ENCODE data around the gene BMPR1B.

BMPR1B gene

GRCh38 chr4:95141361-95141760 lies 383.6 kb downstream of the BMPR1B start:
- H3K9me3 ChIP-seq (ENCODE audit: control insufficient read depth, insufficient read depth, low read depth, low read length) = no peaks in the 10 kb centered on the region
- CTCF ChIA-PET = no interaction called here
- no peak overlapping the region for H3K4me3 ChIP-seq (ENCODE audit: low read depth, low read length)
- TF ChIP-seq ZNF513 (tag by site-specific recombination; IDR thresholded peaks at IDR 0.05) (no peak), ZNF341 (tag by site-specific recombination; IDR thresholded peaks at IDR 0.05; ENCODE audit: low read depth) (no peak), ZNF596 (tag by site-specific recombination; IDR thresholded peaks at IDR 0.05) (no peak), BCL11B (tag by site-specific recombination; IDR thresholded peaks at IDR 0.05; ENCODE audit: low read depth) (no peak), PBX3 (CRISPR knock-in tag; IDR thresholded peaks at IDR 0.05) (no peak), ZNF548 (tag by site-specific recombination; IDR thresholded peaks at IDR 0.05) (no peak), SP2 (tag by site-specific recombination; IDR thresholded peaks at IDR 0.05) (no peak), ZNF555 (tag by site-specific recombination; conservative IDR thresholded peaks at IDR 0.05) (no peak), ZNF350 (tag by site-specific recombination; IDR thresholded peaks at IDR 0.05) (no peak), ZNF488 (tag by site-specific recombination; IDR thresholded peaks at IDR 0.05) (no peak), ZSCAN18 (tag by site-specific recombination; IDR thresholded peaks at IDR 0.05) (no peak)
- no peak overlapping the region for H3K27ac ChIP-seq (ENCODE audit: extremely low read depth, low read depth, low read length)
- no peaks in the 10 kb centered on the region for H3K4me1 ChIP-seq (ENCODE audit: control insufficient read depth, insufficient read depth, low read length)
- POLR2A ChIA-PET = no interaction called here
- no peaks in the 10 kb centered on the region for H3K36me3 ChIP-seq (ENCODE audit: control insufficient read depth in 2 of 2, insufficient read depth in 1 of 2, low read length in 2 of 2)

GRCh38 chr4:95142932-95143331 lies 385.2 kb downstream of the BMPR1B start:
- no peaks in the 10 kb centered on the region for H3K4me1 ChIP-seq (ENCODE audit: control insufficient read depth, insufficient read depth, low read length)
- H3K9me3 ChIP-seq (ENCODE audit: control insufficient read depth, insufficient read depth, low read depth, low read length) = no peaks in the 10 kb centered on the region
- H3K4me3 ChIP-seq (ENCODE audit: low read depth, low read length) = no peak overlapping the region
- ChIA-PET CTCF (interaction anchor here (0.7 kb wide), 1 partner anchor 438 kb away, joined by 4 read pairs; no protein-coding TSS in a partner anchor), POLR2A (no interaction called here)
- no peaks in the 10 kb centered on the region for H3K36me3 ChIP-seq (ENCODE audit: control insufficient read depth in 2 of 2, insufficient read depth in 1 of 2, low read length in 2 of 2)
- H3K27ac ChIP-seq (ENCODE audit: extremely low read depth, low read depth, low read length) = no peak overlapping the region
- no peak for TF ChIP-seq ZBTB11 (tag by site-specific recombination; conservative IDR thresholded peaks at IDR 0.05; ENCODE audit: low read depth)
- no peak for TF ChIP-seq ZNF76 (tag by site-specific recombination; IDR thresholded peaks at IDR 0.05; ENCODE audit: borderline replicate concordance, low read depth)
- no peak for TF ChIP-seq ZNF335 (tag by site-specific recombination; conservative IDR thresholded peaks at IDR 0.05)
- TF ChIP-seq HIC1 (tag by site-specific recombination; IDR thresholded peaks at IDR 0.05) = no peak
- no peak for TF ChIP-seq ZNF26 (tag by site-specific recombination; IDR thresholded peaks at IDR 0.05)
- TF ChIP-seq GLIS2 (tag by site-specific recombination; IDR thresholded peaks at IDR 0.05) = no peak
- TF ChIP-seq ZBTB49 (tag by site-specific recombination; IDR thresholded peaks at IDR 0.05; ENCODE audit: low read depth) = no peak
- TF ChIP-seq EGR2 (tag by site-specific recombination; IDR thresholded peaks at IDR 0.05; ENCODE audit: low read depth) = no peak
- no peak for TF ChIP-seq ZNF654 (tag by site-specific recombination; IDR thresholded peaks at IDR 0.05; ENCODE audit: low read depth)

Measured in HEK293 (cell line).